ENCODE results near the gene EBI3.
A peak's percentile ranks its signal among the peaks of the same experiment; 100 is the strongest.
"Not testable (repeated sequence)": the region's sequence is repeated elsewhere in the genome, so short reads cannot be mapped to it uniquely, and the experiment has no call there.

EBI3 gene

GRCh38 chr19:4201798-4202197 is 27.5 kb upstream of the EBI3 start:
- DNase-seq: no peak

- no peak for DNase-seq
Measured at GRCh38 chr19:4206818-4207484, 22.4 kb upstream of the EBI3 start.

- no peak for DNase-seq
Measured at GRCh38 chr19:4208385-4209094, 20.8 kb upstream of the EBI3 start.

DNA sequence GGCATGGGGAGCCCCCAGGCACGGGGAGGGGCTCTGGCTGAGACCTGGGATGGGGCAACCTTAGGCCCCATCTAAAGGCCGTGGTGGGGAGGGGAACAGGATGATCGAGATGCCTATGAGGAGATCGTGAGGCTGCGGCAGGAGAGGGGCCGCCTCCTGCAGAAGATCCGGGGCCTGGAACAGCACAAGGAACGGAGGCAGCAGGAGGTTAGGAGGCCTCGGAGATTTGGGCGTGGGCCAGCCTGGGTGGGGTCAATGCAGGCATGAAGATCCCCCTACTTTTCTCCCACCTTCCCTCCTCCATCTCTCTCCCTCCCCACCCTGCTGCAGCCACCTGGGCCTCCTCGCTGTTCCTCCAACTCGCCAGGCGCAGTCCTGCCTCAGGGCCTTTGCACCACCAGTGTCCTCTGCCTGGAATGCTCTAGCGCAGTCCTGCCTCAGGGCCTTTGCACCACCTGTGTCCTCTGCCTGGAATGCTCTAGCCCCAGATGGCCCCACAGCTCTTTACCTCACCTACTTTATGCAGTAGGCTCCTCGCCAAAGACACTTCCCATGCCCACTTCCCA is 19.1 kb upstream of the EBI3 start:
- DNase-seq: no peak

GRCh38 chr19:4213116-4213515 is 16.2 kb upstream of the EBI3 start:
- no peak for DNase-seq

DNA sequence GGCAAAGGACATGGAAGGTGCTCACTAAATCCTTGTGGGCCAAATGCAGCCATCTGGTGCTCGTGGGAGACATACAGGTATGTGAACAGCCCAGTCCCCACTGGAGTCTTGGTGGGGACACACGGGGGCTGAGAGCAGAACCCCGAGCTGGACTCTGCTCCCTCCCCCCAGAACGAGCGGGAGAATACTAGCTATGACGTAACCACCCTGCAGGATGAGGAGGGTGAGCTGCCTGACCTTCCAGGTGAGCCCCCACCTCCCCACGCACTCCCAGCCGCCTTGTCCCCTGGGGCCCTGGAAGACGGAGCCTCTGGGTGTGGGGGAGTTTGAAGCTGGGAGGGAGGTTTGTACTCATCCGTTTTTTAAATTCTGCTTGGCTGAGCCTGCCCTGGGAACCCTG is 13.5 kb upstream of the EBI3 start:
- DNase-seq: no peak

DNA sequence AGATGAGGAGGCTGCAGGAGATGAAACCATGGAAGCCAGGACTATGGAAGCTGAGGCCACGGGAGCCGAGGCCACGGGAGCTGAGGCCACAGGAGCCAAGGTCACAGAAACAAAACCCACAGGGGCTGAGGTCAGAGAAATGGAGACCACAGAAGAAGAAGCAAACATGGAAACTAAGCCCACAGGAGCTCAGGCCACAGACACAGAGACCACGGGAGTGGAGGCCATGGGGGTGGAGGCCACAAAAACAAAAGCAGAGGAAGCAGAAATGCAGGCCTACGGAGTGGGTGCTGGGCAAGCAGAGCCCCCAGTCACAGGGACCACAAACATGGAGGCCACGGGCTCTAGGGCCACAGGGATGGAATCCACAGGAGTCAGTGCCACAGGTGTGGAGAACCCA is 12.5 kb upstream of the EBI3 start:
- DNase-seq: no peak

- no peak for DNase-seq
Measured at GRCh38 chr19:4217429-4218264, 11.7 kb upstream of the EBI3 start.

DNA sequence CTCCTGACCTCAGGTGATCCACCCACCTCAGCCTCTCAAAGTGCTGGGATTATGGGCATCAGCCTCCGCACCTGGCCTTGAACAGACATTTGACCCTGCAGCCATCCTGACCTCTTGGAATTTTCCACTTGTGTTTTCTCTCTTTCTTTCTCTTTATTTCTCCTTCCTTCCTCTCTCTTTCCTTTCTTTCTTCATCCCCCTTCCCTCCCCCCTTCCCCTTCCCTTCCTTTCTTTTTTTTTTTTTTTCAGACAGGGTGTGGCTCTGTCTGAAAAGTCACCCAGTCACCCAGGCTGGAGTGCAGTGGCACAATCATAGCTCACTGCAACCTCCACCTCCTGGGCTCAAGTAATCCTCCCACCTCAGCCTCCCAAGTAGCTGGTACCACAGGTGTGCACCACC is 10.8 kb upstream of the EBI3 start:
- not testable (repeated sequence) for DNase-seq

DNA sequence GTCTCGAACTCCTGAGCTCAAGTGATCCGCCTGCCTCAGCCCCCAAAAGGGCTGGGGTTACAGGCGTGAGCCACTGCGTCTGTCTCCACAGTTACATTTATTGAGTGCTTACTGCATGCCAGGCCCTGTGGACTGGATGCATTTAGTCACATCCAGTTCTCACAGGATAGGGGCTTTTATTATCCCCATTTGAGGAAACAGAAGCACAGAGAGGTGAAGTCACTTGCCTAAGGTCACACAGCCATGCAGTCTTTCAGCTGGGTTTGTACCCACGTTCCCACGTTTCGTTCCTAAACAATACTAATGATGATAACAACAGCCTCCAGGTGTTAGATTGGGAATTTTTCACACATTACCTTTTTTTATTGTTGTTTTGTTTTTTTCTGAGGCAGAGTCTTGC is 9.1 kb upstream of the EBI3 start:
- DNase-seq: no peak

DNA sequence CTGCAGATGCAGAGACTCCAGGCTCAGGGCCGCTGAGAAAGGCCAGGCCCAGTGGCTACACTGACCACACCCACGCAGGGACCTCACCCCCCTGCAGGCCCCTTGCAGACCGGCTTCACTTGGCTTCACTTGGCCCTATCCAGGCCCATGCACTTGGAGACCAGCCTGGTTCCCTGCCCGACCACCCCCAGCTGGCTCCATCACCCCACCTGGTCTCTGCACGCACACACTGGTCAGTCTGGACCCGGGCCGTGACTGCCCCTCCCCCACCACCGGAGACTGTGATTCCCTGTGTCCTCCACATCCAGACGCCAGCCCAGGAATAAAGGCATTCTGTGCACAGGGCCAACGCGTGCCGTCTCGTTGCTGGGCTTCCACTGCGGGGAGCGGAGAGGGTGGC is 4.9 kb upstream of the EBI3 start:
- DNase-seq: no peak

GRCh38 chr19:4225885-4226284 is 3.4 kb upstream of the EBI3 start:
- no peak for DNase-seq

DNA sequence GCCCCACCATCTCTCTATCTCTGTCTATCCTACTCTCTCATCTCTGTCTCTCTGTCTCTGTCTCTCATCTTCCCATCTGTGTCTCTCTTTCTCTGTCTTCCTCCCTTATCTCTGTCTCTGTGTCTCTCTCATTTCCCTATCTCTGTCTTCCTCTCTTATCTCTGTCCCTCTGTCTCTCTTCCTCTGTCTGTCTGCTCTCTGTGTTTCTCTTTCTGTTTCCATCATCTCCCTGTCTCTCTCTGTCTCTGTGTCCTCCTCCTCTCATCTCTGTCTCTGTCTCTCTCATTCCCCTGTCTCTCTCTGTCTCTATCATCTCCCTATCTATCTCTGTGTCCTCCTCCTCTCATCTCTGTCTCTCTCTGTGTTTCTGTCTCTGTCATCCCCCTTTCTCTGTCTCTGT is 1.6 kb upstream of the EBI3 start:
- DNase-seq: no peak

DNA sequence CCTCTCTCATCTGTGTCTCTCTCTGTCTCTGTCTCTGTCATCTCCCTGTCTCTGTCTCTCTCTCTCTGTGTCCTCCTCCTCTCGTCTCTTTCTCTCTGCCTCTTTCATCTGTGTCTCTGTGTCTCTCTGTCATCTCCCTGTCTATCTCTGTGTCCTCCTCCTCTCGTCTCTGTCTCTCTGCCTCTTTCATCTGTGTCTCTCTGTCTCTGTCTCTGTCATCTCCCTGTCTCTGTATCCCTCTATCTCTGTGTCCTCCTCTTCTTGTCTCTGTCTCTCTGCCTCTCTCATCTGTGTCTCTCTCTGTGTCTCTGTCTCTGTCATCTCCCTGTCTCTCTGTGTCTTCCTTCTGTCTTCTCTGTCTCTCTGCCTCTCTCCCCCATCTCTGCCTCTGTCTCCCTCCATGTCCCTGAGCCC is 551 bp upstream of the EBI3 start:
- DNase-seq: no peak

DNA sequence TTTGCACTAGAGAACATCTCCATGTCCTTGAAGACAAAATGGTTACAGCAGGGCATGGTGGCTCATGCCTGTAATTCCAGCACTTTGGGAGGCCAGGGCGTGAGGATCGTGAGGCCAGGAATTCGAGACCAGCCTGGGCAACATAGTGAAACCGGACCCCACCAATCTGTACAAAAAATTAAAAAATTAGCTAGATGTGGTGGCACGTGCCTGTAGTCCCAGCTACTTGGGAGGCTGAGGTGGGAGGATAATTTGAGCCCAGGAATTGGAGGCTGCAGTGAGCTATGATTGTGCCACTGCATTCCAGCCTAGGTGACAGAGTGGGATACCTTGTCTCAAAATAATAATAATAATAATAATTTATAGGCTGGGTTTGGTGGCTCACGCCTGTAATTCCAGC is 914 bp downstream of the EBI3 start:
- DNase-seq: not testable (repeated sequence)

GRCh38 chr19:4231521-4231920 is 2.2 kb downstream of the EBI3 start:
- DNase-seq: not testable (repeated sequence)

- not testable (repeated sequence) for DNase-seq
Measured at GRCh38 chr19:4232139-4232538, 2.8 kb downstream of the EBI3 start.

DNA sequence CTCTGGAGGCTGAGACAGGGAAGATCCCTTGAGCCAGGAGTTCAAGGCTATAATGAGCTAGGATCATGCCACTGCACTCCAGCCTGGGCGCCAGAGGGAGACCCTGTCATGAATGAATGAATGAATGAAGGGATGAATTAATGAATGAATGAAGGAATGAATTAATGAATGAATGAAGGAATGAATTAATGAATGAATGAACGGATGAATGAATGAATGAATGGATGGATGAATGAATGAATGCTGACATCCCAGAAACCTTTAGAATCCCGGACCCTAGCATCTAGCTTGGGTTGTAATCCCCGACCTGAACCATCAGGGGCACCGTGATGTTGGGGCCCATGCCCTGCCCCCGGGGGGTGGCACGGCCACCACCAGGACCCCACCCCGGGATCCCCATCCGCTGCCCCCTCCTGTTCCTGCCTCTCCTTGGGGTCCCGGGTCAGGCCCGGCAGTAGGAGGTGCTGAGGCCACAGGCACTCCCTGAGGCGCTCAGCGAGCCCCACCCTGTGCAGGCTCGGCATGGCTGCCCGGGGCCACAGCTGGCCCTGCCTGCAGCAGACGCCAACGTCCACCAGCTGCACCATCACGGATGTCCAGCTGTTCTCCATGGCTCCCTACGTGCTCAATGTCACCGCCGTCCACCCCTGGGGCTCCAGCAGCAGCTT is 3.4 kb downstream of the EBI3 start:
- DNase-seq: no peak

GRCh38 chr19:4233282-4233853 is 4.0 kb downstream of the EBI3 start:
- peak; percentile 46 for DNase-seq

GRCh38 chr19:4234142-4234861 is 5.0 kb downstream of the EBI3 start:
- DNase-seq: no peak

DNA sequence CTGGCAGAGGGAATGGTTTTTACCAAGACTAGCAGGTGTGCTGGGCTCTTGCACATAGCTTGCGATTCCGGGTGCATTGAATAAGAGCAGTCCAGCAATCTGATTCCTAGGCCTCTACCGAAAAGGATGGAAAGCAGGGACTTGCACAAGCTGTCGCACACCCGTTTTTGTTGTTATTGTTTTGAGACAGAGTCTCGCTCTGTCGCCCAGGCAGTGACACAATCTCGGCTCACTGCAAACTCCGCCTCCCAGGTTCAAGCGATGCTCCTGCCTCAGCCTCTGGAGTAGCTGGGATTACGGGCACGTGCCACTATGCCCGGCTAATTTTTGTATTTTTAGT is 5.5 kb downstream of the EBI3 start:
- no peak for DNase-seq

DNA sequence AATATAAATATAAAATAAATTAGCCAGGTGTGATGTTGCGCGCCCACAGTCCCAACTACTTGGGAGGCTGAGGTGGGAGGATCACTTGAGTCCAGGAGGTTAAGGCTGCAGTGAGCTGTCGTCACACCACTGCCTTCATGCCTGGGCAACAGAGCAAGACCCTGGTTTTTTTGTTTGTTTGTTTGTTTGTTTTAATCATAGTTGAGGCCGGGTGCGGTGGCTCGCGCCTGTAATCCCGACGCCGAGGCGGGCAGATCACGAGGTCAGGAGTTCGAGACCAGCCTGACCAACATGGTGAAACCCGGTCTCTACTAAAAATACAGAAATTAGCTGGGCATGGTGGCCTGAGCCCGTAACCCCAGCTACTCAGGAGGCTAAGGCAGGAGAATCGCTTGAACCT is 8.2 kb downstream of the EBI3 start:
- not testable (repeated sequence) for DNase-seq
